IMR-90 (cell line): ENCODE results near the gene CEBPA. TPM values are rescaled to one million over a fixed set of nuclear protein-coding genes. Genes with fewer than 3 reads are reported as not detected.

Source experiments
- ATAC-seq: fragments of 200-7000 bp; cut with Tn5 transposase; 2 replicates; pipeline ENCODE4 v1.9.1; 2020; ENCODE audit warnings: low read depth, mild to moderate bottlenecking, moderate library complexity
- BruUV-seq: library from RNA; stranded (reverse); fragments of 400-500 nt; replicated peaks from 2 replicates; lab custom pipeline; 2021; lab: Mats Ljungman, UMichigan
- CTCF ChIA-PET: fragments of 300-600 bp; formaldehyde crosslinking; extraction: SDS; loops from one replicate; lab custom pipeline; 2021; ENCODE audit warnings: antibody characterized with exemption; lab: Yijun Ruan, JAX
- POLR2A ChIA-PET: fragments of 300-600 bp; sonication (Branson Sonifier 250); formaldehyde crosslinking; loops from one replicate; lab custom pipeline; 2022; ENCODE audit warnings: antibody characterized with exemption; ENCODE audit not compliant: unreplicated experiment; lab: Charles Lee
- DNase-seq: peaks from one replicate; pipeline ENCODE4 v3.0.0; 2013
- H2AFZ ChIP-seq: replicated peaks from 2 replicates; pipeline ENCODE3; 2013; ENCODE audit warnings: low read length, mild to moderate bottlenecking; ENCODE audit not compliant: poor library complexity
- H2AK5ac ChIP-seq: 2 replicates; pipeline ENCODE4 v1.6.1; 2013; ENCODE audit warnings: low read depth, low read length, inconsistent platforms
- H2AK9ac ChIP-seq: replicated peaks from 2 replicates; pipeline ENCODE3; 2013; ENCODE audit warnings: mild to moderate bottlenecking, low read depth, low read length, moderate library complexity; ENCODE audit not compliant: poor library complexity
- H2BK120ac ChIP-seq: 2 replicates; pipeline ENCODE4 v1.6.1; 2013; ENCODE audit warnings: low read depth, low read length, inconsistent platforms
- H2BK15ac ChIP-seq: 3 replicates; pipeline ENCODE4 v1.6.1; 2013; ENCODE audit warnings: low read depth, low read length, inconsistent platforms
- H2BK20ac ChIP-seq: 2 replicates; pipeline ENCODE4 v1.6.1; 2013; ENCODE audit warnings: low read depth, mild to moderate bottlenecking, inconsistent platforms, low read length, moderate library complexity
- H2BK5ac ChIP-seq: 2 replicates; pipeline ENCODE4 v1.6.1; 2013; ENCODE audit warnings: mild to moderate bottlenecking, low read depth, low read length, inconsistent platforms; ENCODE audit not compliant: poor library complexity, severe bottlenecking
- H3K14ac ChIP-seq: replicated peaks from 2 replicates; pipeline ENCODE4 v1.6.1; 2013; ENCODE audit warnings: low read depth, low read length, inconsistent platforms
- H3K18ac ChIP-seq: 2 replicates; pipeline ENCODE4 v1.6.1; 2013; ENCODE audit warnings: low read depth, low read length, control low read depth
- H3K23ac ChIP-seq: 2 replicates; pipeline ENCODE4 v1.6.1; 2013; ENCODE audit warnings: low read depth, low read length, inconsistent platforms
- H3K27ac ChIP-seq: 2 replicates; pipeline ENCODE4 v1.5.1; 2013; ENCODE audit warnings: mild to moderate bottlenecking, control low read depth, low read length; ENCODE audit not compliant: insufficient read depth
- H3K27me3 ChIP-seq: 2 replicates; pipeline ENCODE4 v1.6.1; 2013; ENCODE audit warnings: low read length; ENCODE audit not compliant: control insufficient read depth, insufficient read depth
- H3K36me3 ChIP-seq: 2 replicates; pipeline ENCODE4 v1.6.1; 2013; ENCODE audit warnings: low read length, mixed read lengths; ENCODE audit not compliant: control insufficient read depth, insufficient read depth
- H3K4ac ChIP-seq: 2 replicates; pipeline ENCODE4 v1.6.1; 2013; ENCODE audit warnings: low read depth, low read length, inconsistent platforms
- H3K4me1 ChIP-seq: 2 replicates; pipeline ENCODE4 v1.6.1; 2013; ENCODE audit warnings: low read length, mixed read lengths; ENCODE audit not compliant: control insufficient read depth, insufficient read depth
- H3K4me2 ChIP-seq: 2 replicates; pipeline ENCODE4 v1.6.1; 2013; ENCODE audit warnings: low read depth, mild to moderate bottlenecking, control low read depth, low read length, moderate library complexity
- H3K4me3 ChIP-seq: 2 replicates; pipeline ENCODE4 v1.5.1; 2013; ENCODE audit warnings: low read depth, mild to moderate bottlenecking, control low read depth, low read length, moderate library complexity; ENCODE audit not compliant: insufficient read depth
- H3K56ac ChIP-seq: 2 replicates; pipeline ENCODE4 v1.6.1; 2013; ENCODE audit warnings: low read length, inconsistent platforms; ENCODE audit not compliant: insufficient read depth; ENCODE audit errors: extremely low read depth
- H3K79me1 ChIP-seq, 2 experiments: 2 replicates each; pipeline ENCODE4 v1.6.1; 2013; ENCODE audit warnings: low read length in 2 of 2, inconsistent platforms in 1 of 2, low read depth in 1 of 2
- H3K9ac ChIP-seq: 2 replicates; pipeline ENCODE4 v1.6.1; 2013; ENCODE audit warnings: low read depth, low read length, control low read depth
- H3K9me1 ChIP-seq: 2 replicates; pipeline ENCODE4 v1.6.1; 2013; ENCODE audit warnings: low read length, inconsistent platforms; ENCODE audit not compliant: insufficient read depth
- H3K9me3 ChIP-seq: 2 replicates; pipeline ENCODE4 v1.6.1; 2013; ENCODE audit warnings: low read length; ENCODE audit not compliant: control insufficient read depth, insufficient read depth
- H4K20me1 ChIP-seq: 2 replicates; pipeline ENCODE4 v1.6.1; 2013; ENCODE audit warnings: low read length, inconsistent platforms; ENCODE audit not compliant: insufficient read depth
- H4K5ac ChIP-seq: 2 replicates; pipeline ENCODE4 v1.6.1; 2013; ENCODE audit warnings: mild to moderate bottlenecking, low read depth, low read length, control low read depth
- H4K8ac ChIP-seq, 2 experiments: 2 replicates each; pipeline ENCODE4 v1.6.1; 2013; ENCODE audit warnings: low read depth in 2 of 2, low read length in 2 of 2, control low read depth in 1 of 2, inconsistent platforms in 1 of 2
- H4K91ac ChIP-seq: 2 replicates; pipeline ENCODE4 v1.6.1; 2013; ENCODE audit warnings: low read depth, low read length, inconsistent platforms; ENCODE audit not compliant: insufficient read depth
- BHLHE40 ChIP-seq: fragments of 150-350 bp; IDR thresholded peaks from 2 replicates; pipeline ENCODE4 v1.6.1; 2016; ENCODE audit warnings: mild to moderate bottlenecking, low read depth, low read length
- CEBPB ChIP-seq: IDR thresholded peaks from 2 replicates; pipeline ENCODE4 v1.6.1; 2012; ENCODE audit warnings: low read depth, low read length, improper control_type of control experiment
- FOS ChIP-seq: fragments of 150-350 bp; IDR thresholded peaks from 2 replicates; pipeline ENCODE4 v1.6.1; 2016; ENCODE audit warnings: low read depth, low read length
- MAFK ChIP-seq: IDR thresholded peaks from 2 replicates; pipeline ENCODE4 v1.6.1; 2012; ENCODE audit warnings: low read depth, low read length, improper control_type of control experiment
- MAZ ChIP-seq: IDR thresholded peaks from 2 replicates; pipeline ENCODE4 v1.6.1; 2012; ENCODE audit warnings: low read depth, mild to moderate bottlenecking, low read length, improper control_type of control experiment, moderate library complexity, borderline replicate concordance
- NFE2L2 ChIP-seq: fragments of 150-350 bp; IDR thresholded peaks from 2 replicates; pipeline ENCODE4 v1.6.1; 2016; ENCODE audit warnings: low read depth, mild to moderate bottlenecking, low read length
- POLR2A ChIP-seq: IDR thresholded peaks from 2 replicates; pipeline ENCODE4 v1.6.1; 2012; ENCODE audit warnings: mild to moderate bottlenecking, low read depth, low read length
- RCOR1 ChIP-seq: IDR thresholded peaks from 2 replicates; pipeline ENCODE4 v1.6.1; 2012; ENCODE audit warnings: mild to moderate bottlenecking, low read length, improper control_type of control experiment; ENCODE audit not compliant: insufficient replicate concordance
- RFX5 ChIP-seq: IDR thresholded peaks from 2 replicates; pipeline ENCODE4 v1.8.0; 2012; ENCODE audit warnings: low read depth, mild to moderate bottlenecking, low read length, moderate library complexity
- WGBS, 2 experiments: methylation state at CpG; one replicate each; pipeline versions ENCODE4 v1.1.5 to v1.1.7; 2013; ENCODE audit warnings: missing lambda C conversion rate in 2 of 2; ENCODE audit not compliant: insufficient read length in 1 of 2; ENCODE audit errors: extremely low coverage in 2 of 2; 5-methylcytosine and 5-hydroxymethylcytosine counted together
- dilution Hi-C: fragments of 300-500 bp; cut with HindIII; formaldehyde crosslinking; loops from one replicate; pipeline ENCODE4 v1.14.3; 2018; ENCODE audit warnings: low sequenced_read_pairs; ENCODE audit not compliant: unreplicated experiment
- in situ Hi-C: fragments of 300-500 bp; cut with MboI; formaldehyde crosslinking; loops from 3 replicates; pipeline ENCODE4 v1.14.3; 2019; ENCODE audit warnings: low sequenced_read_pairs, inconsistent platforms, mixed read lengths
- intact Hi-C: fragments of 100-400 bp; cut with micrococcal nuclease; formaldehyde crosslinking; loops from 2 replicates; pipeline ENCODE4 v1.10.0; 2022
- polyA plus RNA-seq, 3 experiments: library from polyadenylated mRNA; depleted of rRNA; stranded (reverse); fragments of >200 nt; gene quantifications; 2 replicates each; pipeline ENCODE4 v1.2.3, GENCODE V29; 2012; ENCODE audit warnings: low replicate concordance in 1 of 3
- total RNA-seq: library from RNA; depleted of rRNA; stranded (reverse); fragments of >200 nt; gene quantifications from 2 replicates; pipeline ENCODE4 v1.2.3, GENCODE V29; 2012
- TF ChIP-seq, protein P1 (sequence below): fragments of 150-350 bp; IDR thresholded peaks from 2 replicates; pipeline ENCODE4 v1.6.1; 2017; ENCODE audit warnings: mild to moderate bottlenecking, antibody characterized with exemption, low read length, low read depth
- TF ChIP-seq, protein P2 (sequence below): fragments of 150-350 bp; IDR thresholded peaks from 2 replicates; pipeline ENCODE4 v1.6.1; 2016; ENCODE audit warnings: low read depth, mild to moderate bottlenecking, low read length, moderate library complexity, borderline replicate concordance
- TF ChIP-seq, protein P3 (sequence below): conservative IDR thresholded peaks from 2 replicates; pipeline ENCODE4 v1.5.1; 2012; ENCODE audit warnings: mild to moderate bottlenecking, low read depth, low read length, improper control_type of control experiment

Gene CEBPA
- total and polyA plus RNA-seq, 2 of the 4 experiments (the other 2 are of a cell fraction): under 0.01 to 0.09 TPM

DNA sequence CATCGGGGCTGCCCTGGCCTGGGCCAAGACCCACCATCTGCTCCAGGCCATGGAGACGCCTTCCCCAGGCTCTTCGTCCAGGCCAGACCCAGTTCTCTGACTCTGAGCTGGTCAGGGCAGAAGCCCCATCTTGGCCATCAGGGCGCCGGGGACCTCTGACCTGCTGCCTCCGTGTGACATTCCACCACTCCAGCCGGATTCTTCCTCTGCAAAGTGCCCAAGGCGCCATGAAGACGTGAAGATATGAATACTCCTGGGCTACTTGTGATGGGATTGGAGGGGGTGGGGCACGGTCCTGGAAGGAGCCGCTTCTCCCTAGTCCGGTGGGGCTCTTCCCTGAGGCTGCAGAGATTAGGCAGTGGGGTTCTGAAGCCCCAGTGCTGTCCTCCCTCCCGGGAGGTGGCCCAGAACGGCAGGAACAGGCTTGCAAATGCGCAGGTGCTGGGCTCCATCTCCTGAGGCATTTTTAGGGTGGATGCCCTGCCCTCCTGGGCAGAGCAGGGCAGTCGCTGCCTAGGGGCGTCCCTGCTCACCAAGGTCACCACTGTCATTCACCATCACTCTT, 50.7 kb downstream of the CEBPA start:
- Histone ChIP-seq H4K8ac (no peak overlapping the region), H2BK20ac (no peak overlapping the region), H3K14ac (no peak overlapping the region), H3K9me3 (no peaks in the 10 kb centered on the region), H4K20me1 (no peaks in the 10 kb centered on the region), H2AK9ac (no peak overlapping the region), H3K4me2 (no peak overlapping the region), H3K18ac (no peak overlapping the region), H3K9ac (no peak overlapping the region), H2BK15ac (no peak overlapping the region), H4K5ac (no peak overlapping the region), H3K23ac (no peak overlapping the region), H3K4ac (no peak overlapping the region), H3K4me3 (no peak overlapping the region), H2AK5ac (no peak overlapping the region), H3K9me1 (0 out of 2 replicates have a peak, but pooled peaks cover 12% of the 10 kb centered on the region), H2BK5ac (no peak overlapping the region), H3K27ac (no peak overlapping the region), H3K79me1 (no peaks in the 10 kb centered on the region), H3K36me3 (no peaks in the 10 kb centered on the region), H3K27me3 (peaks cover 10% of the 10 kb centered on the region), H4K91ac (no peak overlapping the region), H2BK120ac (no peak overlapping the region), H3K56ac (no peak overlapping the region), H2AFZ (no peak overlapping the region), H3K4me1 (no peaks in the 10 kb centered on the region)
- ChIA-PET CTCF (interaction anchor here (0.5 kb wide), 1 partner anchor 796 kb away, joined by 6 read pairs; no protein-coding TSS in a partner anchor), POLR2A (no interaction called here)
- in situ Hi-C loops (no loop called here), dilution Hi-C loops (no loop called here), intact Hi-C loops (no loop called here)
- ATAC-seq (no peak), DNase-seq (no peak)
- TF ChIP-seq RFX5 (no peak), FOS (no peak), BHLHE40 (no peak), RCOR1 (no peak), MAFK (no peak), CEBPB (no peak), MAZ (no peak), POLR2A (no peak), NFE2L2 (no peak)
- TF ChIP-seq, protein P1, sequence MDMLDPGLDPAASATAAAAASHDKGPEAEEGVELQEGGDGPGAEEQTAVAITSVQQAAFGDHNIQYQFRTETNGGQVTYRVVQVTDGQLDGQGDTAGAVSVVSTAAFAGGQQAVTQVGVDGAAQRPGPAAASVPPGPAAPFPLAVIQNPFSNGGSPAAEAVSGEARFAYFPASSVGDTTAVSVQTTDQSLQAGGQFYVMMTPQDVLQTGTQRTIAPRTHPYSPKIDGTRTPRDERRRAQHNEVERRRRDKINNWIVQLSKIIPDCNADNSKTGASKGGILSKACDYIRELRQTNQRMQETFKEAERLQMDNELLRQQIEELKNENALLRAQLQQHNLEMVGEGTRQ: no peak
- TF ChIP-seq, protein P2, sequence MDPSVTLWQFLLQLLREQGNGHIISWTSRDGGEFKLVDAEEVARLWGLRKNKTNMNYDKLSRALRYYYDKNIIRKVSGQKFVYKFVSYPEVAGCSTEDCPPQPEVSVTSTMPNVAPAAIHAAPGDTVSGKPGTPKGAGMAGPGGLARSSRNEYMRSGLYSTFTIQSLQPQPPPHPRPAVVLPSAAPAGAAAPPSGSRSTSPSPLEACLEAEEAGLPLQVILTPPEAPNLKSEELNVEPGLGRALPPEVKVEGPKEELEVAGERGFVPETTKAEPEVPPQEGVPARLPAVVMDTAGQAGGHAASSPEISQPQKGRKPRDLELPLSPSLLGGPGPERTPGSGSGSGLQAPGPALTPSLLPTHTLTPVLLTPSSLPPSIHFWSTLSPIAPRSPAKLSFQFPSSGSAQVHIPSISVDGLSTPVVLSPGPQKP: no peak
- TF ChIP-seq, protein P3, sequence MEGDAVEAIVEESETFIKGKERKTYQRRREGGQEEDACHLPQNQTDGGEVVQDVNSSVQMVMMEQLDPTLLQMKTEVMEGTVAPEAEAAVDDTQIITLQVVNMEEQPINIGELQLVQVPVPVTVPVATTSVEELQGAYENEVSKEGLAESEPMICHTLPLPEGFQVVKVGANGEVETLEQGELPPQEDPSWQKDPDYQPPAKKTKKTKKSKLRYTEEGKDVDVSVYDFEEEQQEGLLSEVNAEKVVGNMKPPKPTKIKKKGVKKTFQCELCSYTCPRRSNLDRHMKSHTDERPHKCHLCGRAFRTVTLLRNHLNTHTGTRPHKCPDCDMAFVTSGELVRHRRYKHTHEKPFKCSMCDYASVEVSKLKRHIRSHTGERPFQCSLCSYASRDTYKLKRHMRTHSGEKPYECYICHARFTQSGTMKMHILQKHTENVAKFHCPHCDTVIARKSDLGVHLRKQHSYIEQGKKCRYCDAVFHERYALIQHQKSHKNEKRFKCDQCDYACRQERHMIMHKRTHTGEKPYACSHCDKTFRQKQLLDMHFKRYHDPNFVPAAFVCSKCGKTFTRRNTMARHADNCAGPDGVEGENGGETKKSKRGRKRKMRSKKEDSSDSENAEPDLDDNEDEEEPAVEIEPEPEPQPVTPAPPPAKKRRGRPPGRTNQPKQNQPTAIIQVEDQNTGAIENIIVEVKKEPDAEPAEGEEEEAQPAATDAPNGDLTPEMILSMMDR: no peak
- BruUV-seq: no TSS peak
- WGBS, 2 experiments: 39% methylated on average over 5 of the region's 17 CpGs; no CpG with 5 or more reads in 1 of the 2 experiments
